Neuronal stem cell (in vitro differentiated cells): ENCODE data around the gene ALG6.

Experiments
- DNase-seq: peaks from one replicate; pipeline ENCODE4 v3.0.0-alpha.2; 2013; ENCODE audit warnings: low spot score
- H2AFZ ChIP-seq: one replicate; pipeline ENCODE4 v1.6.1; 2013; ENCODE audit warnings: mild to moderate bottlenecking, low read length, inconsistent platforms
- H2AK5ac ChIP-seq: 2 replicates; pipeline ENCODE4 v1.6.1; 2013; ENCODE audit warnings: low read depth, mild to moderate bottlenecking, inconsistent platforms, low read length, moderate library complexity, mixed read lengths
- H2BK120ac ChIP-seq: 2 replicates; pipeline ENCODE4 v1.6.1; 2013; ENCODE audit warnings: low read depth, mild to moderate bottlenecking, inconsistent platforms, low read length, moderate library complexity, mixed read lengths
- H2BK12ac ChIP-seq: one replicate; pipeline ENCODE4 v1.6.1; 2013; ENCODE audit warnings: low read length, inconsistent platforms
- H2BK15ac ChIP-seq: 2 replicates; pipeline ENCODE4 v1.6.1; 2013; ENCODE audit warnings: mild to moderate bottlenecking, low read length, inconsistent platforms, mixed read lengths
- H2BK5ac ChIP-seq: one replicate; pipeline ENCODE4 v1.6.1; 2013; ENCODE audit warnings: inconsistent platforms, mild to moderate bottlenecking, low read length, moderate library complexity
- H3K14ac ChIP-seq: one replicate; pipeline ENCODE4 v1.6.1; 2013; ENCODE audit warnings: low read length, inconsistent platforms
- H3K18ac ChIP-seq: 2 replicates; pipeline ENCODE4 v1.6.1; 2013; ENCODE audit warnings: low read length, inconsistent platforms
- H3K23ac ChIP-seq: 2 replicates; pipeline ENCODE4 v1.6.1; 2013; ENCODE audit warnings: low read depth, mild to moderate bottlenecking, mixed read lengths, low read length, inconsistent platforms; ENCODE audit not compliant: poor library complexity
- H3K27ac ChIP-seq: replicated peaks from 3 replicates; pipeline ENCODE4 v1.5.1; 2013; ENCODE audit warnings: low read length, inconsistent platforms
- H3K27me3 ChIP-seq, 3 experiments: 2 replicates each; pipeline ENCODE4 v1.6.1; 2013; ENCODE audit warnings: low read length in 3 of 3, mild to moderate bottlenecking in 2 of 3, inconsistent platforms in 1 of 3, low read depth in 1 of 3, mixed read lengths in 1 of 3, moderate library complexity in 1 of 3; ENCODE audit not compliant: control insufficient read depth in 3 of 3, insufficient read depth in 3 of 3
- H3K36me3 ChIP-seq, 2 donors: replicated peaks in 1 of 2; 2 replicates each; pipeline ENCODE4 v1.6.1; 2013; ENCODE audit warnings: low read length in 2 of 2; ENCODE audit not compliant: control insufficient read depth in 2 of 2, insufficient read depth in 2 of 2
- H3K4ac ChIP-seq: 2 replicates; pipeline ENCODE4 v1.6.1; 2013; ENCODE audit warnings: inconsistent platforms, mild to moderate bottlenecking, low read length, moderate library complexity
- H3K4me1 ChIP-seq, 2 donors: 1 replicate in 1 of 2; 2 replicates in 1 of 2; pipeline ENCODE4 v1.6.1; 2013; ENCODE audit warnings: low read length in 2 of 2, low read depth in 1 of 2; ENCODE audit not compliant: control insufficient read depth in 2 of 2, insufficient read depth in 1 of 2
- H3K4me2 ChIP-seq: one replicate; pipeline ENCODE4 v1.6.1; 2013; ENCODE audit warnings: mild to moderate bottlenecking, low read length, inconsistent platforms; ENCODE audit not compliant: insufficient read depth, poor library complexity, severe bottlenecking
- H3K4me3 ChIP-seq, 2 donors: 2 replicates each; pipeline ENCODE4 v1.5.1; 2013; ENCODE audit warnings: low read length in 2 of 2, mild to moderate bottlenecking in 2 of 2, inconsistent platforms in 1 of 2, moderate library complexity in 1 of 2
- H3K79me1 ChIP-seq: one replicate; pipeline ENCODE4 v1.6.1; 2013; ENCODE audit warnings: low read depth, mild to moderate bottlenecking, inconsistent platforms, low read length, moderate library complexity
- H3K9ac ChIP-seq: one replicate; pipeline ENCODE4 v1.6.1; 2013; ENCODE audit warnings: mild to moderate bottlenecking, low read depth, low read length, inconsistent platforms; ENCODE audit not compliant: poor library complexity
- H3K9me3 ChIP-seq, 2 donors: replicated peaks in 1 of 2; 2 replicates each; pipeline versions ENCODE3 to v1.6.1; 2013; ENCODE audit warnings: low read length in 2 of 2, mild to moderate bottlenecking in 2 of 2, inconsistent platforms in 1 of 2, low read depth in 1 of 2, mixed read lengths in 1 of 2, moderate library complexity in 1 of 2; ENCODE audit not compliant: control insufficient read depth in 2 of 2, insufficient read depth in 1 of 2
- H4K8ac ChIP-seq: one replicate; pipeline ENCODE4 v1.6.1; 2013; ENCODE audit warnings: low read depth, mild to moderate bottlenecking, inconsistent platforms, low read length, moderate library complexity
- H4K91ac ChIP-seq: one replicate; pipeline ENCODE4 v1.6.1; 2013; ENCODE audit warnings: low read length, low read depth, mild to moderate bottlenecking, inconsistent platforms; ENCODE audit not compliant: poor library complexity
- WGBS, 2 donors: extraction: QIAGEN DNeasy Blood & Tissue Kit; methylation state at CpG; one replicate each; pipeline ENCODE4 v1.1.7; 2013; ENCODE audit warnings: missing lambda C conversion rate in 2 of 2, mixed read lengths in 1 of 2; ENCODE audit not compliant: insufficient read length in 2 of 2, insufficient replicate concordance in 1 of 2; ENCODE audit errors: extremely low coverage in 2 of 2; 5-methylcytosine and 5-hydroxymethylcytosine counted together

Gene ALG6

GRCh38 chr1:63403386-63403785 lies 36.0 kb downstream of the ALG6 start:
- H2BK5ac ChIP-seq, result no peak overlapping the region
- no CpG with 5 or more reads among the region's 3 CpGs for WGBS, 2 donors
- H2BK12ac ChIP-seq, result no peak overlapping the region
- no peak overlapping the region for H3K14ac ChIP-seq
- no peak overlapping the region for H3K4me3 ChIP-seq
- H3K27ac ChIP-seq, result no peak overlapping the region
- H3K4me1 ChIP-seq, result no peaks in the 10 kb centered on the region
- no peak overlapping the region for H3K4ac ChIP-seq
- H3K9me3 ChIP-seq, result no peaks in the 10 kb centered on the region
- H3K23ac ChIP-seq, result no peak overlapping the region
- H2BK120ac ChIP-seq, result no peak overlapping the region
- H3K27me3 ChIP-seq, result no peaks in the 10 kb centered on the region
- DNase-seq, result no peak
- H3K79me1 ChIP-seq, result no peaks in the 10 kb centered on the region
- no peak overlapping the region for H3K9ac ChIP-seq
- no peak overlapping the region for H4K91ac ChIP-seq
- H3K18ac ChIP-seq, result no peak overlapping the region
- no peak overlapping the region for H3K4me2 ChIP-seq
- H2AK5ac ChIP-seq, result no peak overlapping the region
- no peak overlapping the region for H4K8ac ChIP-seq
- H2AFZ ChIP-seq, result no peak overlapping the region
- H2BK15ac ChIP-seq, result no peak overlapping the region
- peaks cover 0 to 46% of the 10 kb centered on the region in 2 donors for H3K36me3 ChIP-seq

- Histone ChIP-seq H4K91ac (no peak overlapping the region), H2BK12ac (no peak overlapping the region), H3K4me1 (no peaks in the 10 kb centered on the region), H3K18ac (no peak overlapping the region), H3K9ac (no peak overlapping the region), H3K9me3 (no peaks in the 10 kb centered on the region), H2AFZ (no peak overlapping the region), H3K27ac (no peak overlapping the region), H3K79me1 (no peaks in the 10 kb centered on the region), H3K23ac (no peak overlapping the region), H2BK5ac (no peak overlapping the region), H3K27me3 (no peaks in the 10 kb centered on the region), H2BK15ac (no peak overlapping the region), H3K4ac (no peak overlapping the region), H3K36me3 (peaks cover 0 to 44% of the 10 kb centered on the region in 2 donors), H2AK5ac (no peak overlapping the region), H3K4me3 (no peak overlapping the region), H2BK120ac (no peak overlapping the region), H3K4me2 (no peak overlapping the region), H4K8ac (no peak overlapping the region), H3K14ac (no peak overlapping the region)
- DNase-seq, result no peak
Measured at GRCh38 chr1:63405021-63405420, 37.6 kb downstream of the ALG6 start.

- H3K27me3 ChIP-seq, result no peaks in the 10 kb centered on the region
- no peak overlapping the region for H4K8ac ChIP-seq
- no peaks in the 10 kb centered on the region for H3K9me3 ChIP-seq
- H2BK12ac ChIP-seq, result no peak overlapping the region
- no peak for DNase-seq
- no peaks in the 10 kb centered on the region for H3K79me1 ChIP-seq
- H2BK120ac ChIP-seq, result no peak overlapping the region
- no peak overlapping the region for H2AK5ac ChIP-seq
- no peak overlapping the region for H3K4me3 ChIP-seq
- H3K36me3 ChIP-seq, result peaks cover 0 to 40% of the 10 kb centered on the region in 2 donors
- no peak overlapping the region for H3K27ac ChIP-seq
- H4K91ac ChIP-seq, result no peak overlapping the region
- H3K18ac ChIP-seq, result no peak overlapping the region
- H3K4me1 ChIP-seq, result no peaks in the 10 kb centered on the region
- H3K14ac ChIP-seq, result no peak overlapping the region
- no peak overlapping the region for H2BK5ac ChIP-seq
- no peak overlapping the region for H2AFZ ChIP-seq
- H3K4me2 ChIP-seq, result no peak overlapping the region
- H2BK15ac ChIP-seq, result no peak overlapping the region
- H3K23ac ChIP-seq, result no peak overlapping the region
- H3K4ac ChIP-seq, result no peak overlapping the region
- H3K9ac ChIP-seq, result no peak overlapping the region
Measured at GRCh38 chr1:63405987-63406386, 38.6 kb downstream of the ALG6 start.

GRCh38 chr1:63407002-63407401 lies 39.6 kb downstream of the ALG6 start:
- H3K27me3 ChIP-seq, result no peaks in the 10 kb centered on the region

More at GRCh38 chr1:63407002-63407401, 39.6 kb downstream of the ALG6 start:
- Histone ChIP-seq H2BK5ac (no peak overlapping the region), H2BK120ac (no peak overlapping the region), H3K4ac (no peak overlapping the region), H3K9ac (no peak overlapping the region), H3K4me1 (peaks cover 0 to 3% of the 10 kb centered on the region in 2 donors), H4K91ac (no peak overlapping the region), H3K79me1 (no peaks in the 10 kb centered on the region), H3K36me3 (peaks cover 0 to 43% of the 10 kb centered on the region in 2 donors), H3K27ac (no peak overlapping the region), H3K18ac (no peak overlapping the region), H3K4me2 (no peak overlapping the region), H2AFZ (no peak overlapping the region), H3K4me3 (no peak overlapping the region), H4K8ac (no peak overlapping the region), H2AK5ac (no peak overlapping the region), H2BK12ac (no peak overlapping the region), H3K14ac (no peak overlapping the region), H2BK15ac (no peak overlapping the region), H3K23ac (no peak overlapping the region), H3K9me3 (no peaks in the 10 kb centered on the region)
- no peak for DNase-seq
